ENCODE measurements around the gene DPT.

Gene DPT

GRCh38 chr1:168734946-168735345 lies 5.9 kb upstream of the DPT start:
- no peak for DNase-seq

GRCh38 chr1:168734271-168734670 lies 5.3 kb upstream of the DPT start:
- DNase-seq, result no peak

DNA sequence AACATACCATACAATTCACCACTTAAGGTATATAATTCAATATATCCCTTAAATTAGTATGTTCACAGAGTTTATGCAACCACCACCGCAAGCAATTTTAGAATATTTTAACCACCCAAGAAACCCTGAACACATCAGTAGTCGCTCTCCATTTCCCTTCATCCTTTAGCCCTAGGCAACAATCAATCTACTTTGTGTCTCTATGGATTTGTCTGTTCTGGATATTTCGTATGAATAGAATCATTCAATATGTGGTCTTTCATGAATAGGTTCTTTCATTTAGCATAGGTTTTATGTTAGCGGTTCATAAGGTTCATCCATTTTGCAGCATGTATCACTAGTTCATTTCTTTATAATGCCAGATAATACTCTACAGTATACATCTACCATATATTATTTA lies 4.2 kb upstream of the DPT start:
- no peak for DNase-seq

GRCh38 chr1:168732736-168733135 lies 3.7 kb upstream of the DPT start:
- DNase-seq, result no peak

GRCh38 chr1:168731244-168731953 lies 2.4 kb upstream of the DPT start:
- DNase-seq, result no peak

- DNase-seq, result no peak
These were observed 398 bp upstream of the DPT start for GRCh38 chr1:168729405-168729802.

DNA sequence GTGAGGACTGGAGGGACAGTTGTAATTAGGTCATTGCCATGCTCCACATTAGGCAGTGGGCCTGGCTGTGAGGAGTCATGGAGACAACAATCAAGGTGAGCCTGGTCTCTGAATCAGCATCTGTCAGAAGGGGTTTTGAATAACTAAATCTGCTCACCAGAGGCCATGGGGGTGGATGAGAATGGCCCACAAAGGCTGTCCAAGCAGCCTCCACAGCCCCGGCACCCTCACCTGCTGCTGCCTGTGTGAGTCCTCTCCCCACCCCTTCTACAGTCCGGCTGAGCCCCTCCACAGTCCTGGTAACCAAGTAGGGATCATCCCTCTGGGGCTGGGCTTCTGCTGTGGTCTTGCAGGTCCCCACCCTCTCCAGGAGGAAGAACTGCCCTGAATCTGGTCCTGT lies 2.3 kb downstream of the DPT start:
- DNase-seq, result no peak

DNA sequence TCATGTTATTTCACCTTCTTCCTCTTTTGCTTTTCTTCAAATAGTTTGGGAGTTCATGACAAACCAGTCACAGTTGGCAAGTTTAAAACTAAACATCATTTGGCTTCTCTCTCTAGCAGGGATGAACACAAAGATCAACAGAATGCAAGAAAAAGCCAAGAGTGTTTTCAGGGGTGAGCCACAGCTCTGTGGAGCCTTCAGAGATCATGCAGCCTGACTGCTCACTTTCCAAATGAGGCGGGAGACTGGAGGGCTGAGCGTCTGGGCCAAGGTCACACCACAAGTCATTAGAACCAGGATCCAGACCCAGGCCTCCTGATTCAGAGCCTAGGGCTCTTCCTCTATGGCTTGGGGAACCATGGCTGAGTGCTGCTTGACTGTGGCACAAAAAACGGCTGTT lies 2.7 kb downstream of the DPT start:
- DNase-seq, result no peak

GRCh38 chr1:168725831-168726230 lies 3.2 kb downstream of the DPT start:
- DNase-seq, result no peak

- no peak for DNase-seq
These were observed 3.9 kb downstream of the DPT start for GRCh38 chr1:168725060-168725459.

GRCh38 chr1:168723000-168723399 lies 6.0 kb downstream of the DPT start:
- DNase-seq, result no peak

DNA sequence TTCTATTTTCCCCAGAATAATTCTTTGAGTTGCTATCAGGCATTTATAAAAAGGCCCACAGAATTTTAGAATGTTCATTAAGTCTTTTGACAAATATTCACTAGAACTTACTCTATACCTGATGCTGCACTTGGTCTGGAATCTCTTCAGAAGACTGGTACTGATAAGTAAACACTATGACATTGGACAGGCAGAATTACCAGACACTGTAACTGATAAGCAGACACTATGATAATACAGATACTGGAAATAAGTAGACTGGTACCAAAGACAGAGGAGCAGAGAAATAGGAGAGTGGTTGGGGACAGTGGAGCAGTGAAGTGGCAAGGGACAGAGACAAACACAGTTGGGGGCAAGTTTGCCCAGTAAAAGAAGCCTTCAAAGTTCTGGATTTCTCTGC lies 8.2 kb downstream of the DPT start:
- DNase-seq, result no peak

DNA sequence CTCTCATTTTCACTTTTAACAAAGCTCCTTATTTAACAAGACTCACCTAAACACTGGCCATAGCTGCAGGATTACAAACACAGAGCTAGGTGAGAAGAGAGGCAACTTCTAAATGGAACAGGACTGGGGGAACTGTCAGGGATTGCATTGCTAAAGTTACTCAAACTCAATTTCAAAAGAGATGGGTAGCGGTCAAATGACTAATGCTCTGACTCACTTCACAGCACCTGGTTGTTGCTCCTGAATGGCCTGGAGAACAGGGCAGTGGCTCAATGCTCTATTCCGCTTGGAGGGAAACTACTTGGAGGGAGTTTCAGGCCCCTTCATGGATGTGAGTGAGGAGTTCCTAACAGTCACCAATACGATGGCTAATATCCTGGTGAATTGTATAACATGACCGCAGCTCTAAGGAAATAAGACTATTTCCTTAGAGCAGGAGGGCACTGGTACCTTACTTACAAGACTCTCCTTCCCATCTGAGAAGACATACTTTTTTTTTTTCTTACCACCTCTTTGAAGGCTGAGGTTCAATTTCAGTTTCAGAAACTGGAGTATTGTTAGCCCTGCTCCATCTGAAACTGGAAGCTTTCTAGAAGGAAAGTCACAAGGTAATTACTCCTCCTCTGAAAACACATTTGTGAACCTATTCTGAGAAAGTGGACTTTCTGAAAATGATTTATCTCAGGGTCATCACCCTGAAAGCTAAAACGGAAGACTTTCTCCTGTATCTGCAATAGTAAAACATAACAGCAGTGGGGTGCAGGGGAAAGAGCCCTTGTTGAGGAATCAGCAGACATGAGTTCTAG lies 9.5 kb downstream of the DPT start:
- no peak for DNase-seq

- no peak for DNase-seq
These were observed 10.8 kb downstream of the DPT start for GRCh38 chr1:168717906-168718891.

- no peak for DNase-seq
These were observed 15.0 kb downstream of the DPT start for GRCh38 chr1:168714012-168714411.

DNA sequence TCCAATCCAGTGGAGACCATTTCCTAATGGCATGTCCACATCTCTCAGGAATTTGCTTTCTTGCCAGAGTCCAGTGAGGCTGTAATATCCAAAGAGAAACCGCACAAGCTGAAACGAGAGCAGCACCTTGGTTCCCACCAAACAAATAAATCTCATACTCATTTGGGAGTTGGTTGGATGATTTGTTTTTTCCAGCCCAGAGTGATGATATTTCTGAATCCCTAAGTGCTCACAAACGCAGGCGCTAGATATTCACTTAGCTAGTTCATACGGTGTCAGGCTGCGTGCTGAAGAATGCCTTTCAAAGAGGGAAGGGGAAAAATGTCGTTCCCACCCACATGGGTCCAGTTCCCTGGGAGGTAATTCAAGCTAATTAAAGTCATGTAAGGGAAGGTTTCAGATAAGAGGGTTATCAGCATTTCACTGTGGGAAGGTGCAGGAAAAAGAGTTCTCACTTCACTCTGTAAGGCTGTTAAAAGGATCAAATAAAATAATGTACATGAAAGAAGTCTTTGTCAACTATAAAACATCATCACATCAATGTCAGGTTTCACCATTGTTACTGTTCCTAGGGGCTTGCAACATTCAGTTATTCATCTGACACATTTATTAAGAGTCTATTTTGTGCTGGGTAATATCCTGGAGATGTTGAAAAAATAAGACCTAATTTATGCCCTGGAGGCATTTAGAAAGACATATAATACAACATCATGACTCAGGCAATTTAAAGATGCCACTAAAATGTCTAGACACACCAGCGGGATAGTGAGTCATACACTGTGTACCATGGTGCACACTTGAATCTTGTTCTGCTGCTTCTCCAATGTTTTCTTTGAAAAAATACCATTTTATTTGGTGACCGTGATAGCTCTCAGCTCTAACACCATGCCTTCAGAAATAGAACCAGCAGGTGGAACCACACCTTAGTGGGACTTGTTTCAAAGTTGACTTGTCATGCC lies 19.3 kb downstream of the DPT start:
- no peak for DNase-seq

- DNase-seq, result no peak
These were observed 20.2 kb downstream of the DPT start for GRCh38 chr1:168708698-168709404.

DNA sequence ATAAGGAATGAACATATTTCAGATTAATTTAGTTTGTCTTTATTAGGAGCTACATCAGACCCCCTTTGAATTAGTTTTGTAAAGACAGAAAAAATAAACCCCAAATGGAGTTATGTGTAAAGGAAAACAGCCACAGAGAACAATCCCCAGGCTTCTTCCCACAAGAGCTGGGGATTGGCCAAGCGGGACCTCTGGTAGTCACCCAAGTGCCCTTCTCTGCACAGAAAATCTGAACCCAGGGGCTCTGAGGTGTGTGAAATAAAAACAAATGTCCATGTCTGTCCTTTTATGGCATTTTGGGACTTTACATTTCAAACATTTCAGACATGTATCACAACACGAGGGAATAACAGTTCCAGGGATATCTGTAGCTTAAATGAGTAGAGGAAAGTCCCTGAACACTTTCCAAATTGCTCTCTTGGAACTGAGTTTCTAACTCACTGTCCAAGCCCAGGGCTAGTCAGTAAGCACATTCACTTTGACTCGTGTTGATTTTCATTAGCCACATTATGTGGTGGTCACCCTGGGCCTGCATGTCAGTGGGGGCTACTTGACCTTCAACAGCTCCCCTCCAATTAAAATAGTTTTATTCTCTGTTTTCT lies 22.5 kb downstream of the DPT start:
- no peak for DNase-seq

DNA sequence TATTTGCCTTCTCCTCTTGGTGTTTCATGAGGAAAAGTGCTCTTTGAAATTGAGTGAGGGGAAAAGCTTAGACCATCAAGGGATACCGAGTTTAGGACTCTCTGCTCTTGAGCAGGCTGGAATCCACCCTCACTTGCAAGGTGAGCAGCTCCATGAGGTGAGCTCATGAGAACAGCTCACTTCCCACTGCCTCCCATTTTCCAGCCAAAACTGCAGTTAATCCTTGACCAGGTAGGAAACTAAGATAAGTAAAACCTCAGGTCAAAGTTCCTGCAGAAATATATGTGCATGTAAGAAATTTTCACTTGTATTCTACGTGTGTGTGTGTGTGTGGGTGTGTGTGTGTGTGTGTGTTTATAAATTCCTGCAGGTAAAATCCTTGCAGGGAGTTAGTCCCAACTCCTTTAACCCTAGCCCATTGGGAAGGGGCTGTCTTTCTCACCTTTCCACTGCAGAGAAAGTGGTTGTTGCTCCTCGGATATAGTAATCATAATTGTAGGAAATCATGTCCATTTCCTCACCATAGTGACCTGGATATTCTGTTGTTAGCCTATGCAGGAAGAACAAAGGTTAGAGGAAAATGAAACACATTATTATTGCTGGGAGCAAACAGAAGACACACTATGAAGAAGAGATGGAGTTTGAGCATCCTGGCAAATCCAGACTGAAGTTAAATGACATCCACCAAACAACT lies 28.3 kb downstream of the DPT start:
- no peak for DNase-seq

DNA sequence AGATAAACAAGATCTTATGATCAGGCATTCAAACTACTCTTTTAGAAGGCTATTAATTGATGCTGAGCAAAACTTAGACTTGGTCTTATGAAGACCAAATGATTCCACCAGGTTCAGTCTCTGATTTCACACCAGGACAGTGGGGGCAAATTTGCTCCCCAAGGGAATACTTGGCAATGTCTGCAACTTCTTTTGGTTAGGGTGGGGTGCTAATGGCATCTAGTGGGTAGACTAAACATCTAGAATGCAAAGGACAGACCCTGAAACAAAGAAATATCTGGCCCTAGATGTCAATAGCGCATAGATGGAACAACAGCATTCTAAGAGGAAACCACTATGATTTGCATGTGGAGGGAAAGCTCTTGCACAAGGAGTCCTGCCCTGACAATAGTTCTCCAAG lies 30.6 kb downstream of the DPT start:
- DNase-seq, result no peak

Data from CD4-positive, alpha-beta T cell treated with Interleukin-21 for 1 hour (primary cell).